K562 (cell line): ENCODE results near the gene MATK. TPM values are rescaled to one million over a fixed set of nuclear protein-coding genes. Genes with fewer than 3 reads are reported as not detected.
A peak's percentile ranks its signal among the peaks of the same experiment; 100 is the strongest.

Experiments
- C11orf30 ChIP-seq: fragments of 450-650 bp; IDR thresholded peaks from 2 replicates; pipeline ENCODE4 v1.6.1; 2016; ENCODE audit warnings: low read depth, mild to moderate bottlenecking
- ESRRB ChIP-seq: fragments of 250-450 bp; sonication (Bioruptor Pico); IDR thresholded peaks from 2 replicates; pipeline ENCODE4 v1.5.0; 2020; ENCODE audit warnings: mild to moderate bottlenecking, moderate library complexity, borderline replicate concordance
- MCM7 ChIP-seq, 2 experiments: fragments of 450-650 bp; IDR thresholded peaks; 2 replicates each; pipeline ENCODE4 v1.6.1; 2016 to 2018
- MED1 ChIP-seq: sonication (generic); formaldehyde crosslinking; IDR thresholded peaks from 2 replicates; pipeline ENCODE4 v1.8.1; 2023; ENCODE audit warnings: missing genetic modification reagents, borderline replicate concordance
- SLC30A9 ChIP-seq: fragments of 250-450 bp; sonication (Bioruptor Pico); IDR thresholded peaks from 2 replicates; pipeline ENCODE4 v1.8.0; 2022; ENCODE audit warnings: mild to moderate bottlenecking, moderate library complexity
- SMARCA5 ChIP-seq: fragments of 450-650 bp; IDR thresholded peaks from 2 replicates; pipeline ENCODE4 v1.6.1; 2016
- ZNF561 ChIP-seq: fragments of 450-650 bp; formaldehyde crosslinking; conservative IDR thresholded peaks from 2 replicates; pipeline ENCODE4 v1.4.0; 2020; ENCODE audit warnings: mild to moderate bottlenecking, moderate library complexity
- ZNF764 ChIP-seq: fragments of 250-450 bp; sonication (Bioruptor Pico); IDR thresholded peaks from 2 replicates; pipeline ENCODE4 v1.4.0; 2020; ENCODE audit warnings: low read depth, mild to moderate bottlenecking, moderate library complexity
- polyA plus RNA-seq, 8 experiments: library from polyadenylated mRNA; depleted of rRNA in 4 of 8; stranded (reverse) in 5 of 8; unstranded in 3 of 8; fragments of >200 nt; fragmentation: Nextera tagmentation in 2 of 8; fragmentation: Illumina TruSeq in 1 of 8; extraction: Ambion mirVana in 2 of 8; extraction: Trizol in 1 of 8; gene quantifications; 2 replicates each; pipeline versions ENCODE4 v1.2.1 to v1.2.3, GENCODE V29; 2011 to 2014; ENCODE audit warnings: inconsistent platforms in 1 of 8, missing spikeins in 1 of 8
- total RNA-seq, 7 experiments: library from RNA; depleted of rRNA in 6 of 7; stranded (reverse); fragments of >200 nt in 6 of 7; fragmentation: Illumina TruSeq in 2 of 7; extraction: Trizol in 2 of 7; gene quantifications; 2 replicates each; pipeline versions ENCODE4 v1.2.1 to v1.2.3, GENCODE V29; 2011 to 2021; ENCODE audit warnings: low replicate concordance in 1 of 7
- TF ChIP-seq, protein P1 (sequence below): fragments of 250-450 bp; sonication (Bioruptor Pico); IDR thresholded peaks from 2 replicates; pipeline ENCODE4 v1.4.0; 2020; ENCODE audit warnings: mild to moderate bottlenecking, moderate library complexity
- TF ChIP-seq, protein P2 (sequence below), 2 experiments: fragments of 150-350 bp in 1 of 2; IDR thresholded peaks; 2 replicates each; pipeline ENCODE4 v1.6.1; 2012 to 2016; ENCODE audit warnings: low read depth in 2 of 2, low read length in 2 of 2, mild to moderate bottlenecking in 1 of 2, moderate library complexity in 1 of 2
- TF ChIP-seq, protein P3 (sequence below): fragments of 250-450 bp; sonication (Bioruptor Pico); IDR thresholded peaks from 2 replicates; pipeline ENCODE4 v1.8.0; 2022; ENCODE audit warnings: moderate library complexity, mild to moderate bottlenecking, inconsistent platforms
- TF ChIP-seq, protein P4 (sequence below): sonication (generic); formaldehyde crosslinking; IDR thresholded peaks from 2 replicates; pipeline ENCODE4 v1.8.0; 2022; ENCODE audit warnings: missing genetic modification reagents, mild to moderate bottlenecking, moderate library complexity, borderline replicate concordance
- TF ChIP-seq, protein P5 (sequence below): sonication (generic); formaldehyde crosslinking; IDR thresholded peaks from 2 replicates; pipeline ENCODE4 v1.8.1; 2022; ENCODE audit warnings: missing genetic modification reagents
- TF ChIP-seq, protein P6 (sequence below): IDR thresholded peaks from 2 replicates; pipeline ENCODE4 v1.6.1; 2012; ENCODE audit warnings: low read depth, low read length, improper control_type of control experiment, borderline replicate concordance

The MATK gene
- total and polyA plus RNA-seq, 9 of the 15 experiments (the other 6 are each of a cell fraction or from before 2014, with no cell fraction given) = 0.08 to 41.5 (median 21.4) TPM

DNA sequence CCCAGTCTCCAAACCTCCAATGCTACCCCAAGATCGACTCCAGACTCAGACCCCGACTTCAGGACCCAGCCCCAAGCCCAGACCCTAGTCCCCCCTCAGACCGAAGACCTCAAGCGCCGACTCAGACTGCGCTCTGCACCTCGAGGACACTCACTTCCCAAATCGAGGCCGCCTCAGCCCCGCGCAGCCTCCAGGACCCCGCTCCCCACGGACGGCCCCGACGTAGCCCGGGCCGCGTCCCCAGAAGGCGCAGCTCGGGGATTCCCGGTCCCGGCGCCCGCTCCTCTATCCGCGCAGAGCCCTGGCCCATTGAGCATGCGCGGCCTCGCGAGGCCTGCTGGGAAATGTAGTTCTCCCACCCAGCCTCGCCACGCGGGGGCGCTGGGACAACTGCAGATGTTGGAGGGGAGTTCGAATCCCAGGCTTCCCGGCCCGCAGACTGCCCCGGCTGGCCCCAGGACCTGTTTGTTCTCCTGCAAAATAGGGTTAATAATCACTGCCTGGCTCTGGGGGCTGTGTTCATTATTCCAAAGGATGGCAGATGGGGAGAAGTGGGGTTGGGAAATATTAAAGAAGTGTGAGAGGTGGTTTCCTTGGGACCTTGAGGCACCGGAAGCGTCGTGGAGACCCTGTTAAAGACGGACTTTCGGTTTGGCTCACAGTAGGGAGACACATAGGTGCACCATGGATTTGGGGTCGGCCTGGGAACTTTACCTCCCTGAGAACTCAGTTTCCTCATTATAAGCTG is 24.6 kb downstream of the MATK start, which contains the start of gene APBA3 (continued):
- TF ChIP-seq MED1 (CRISPR knock-in tag) (no peak), C11orf30 (peak; percentile 78), ZNF764 (CRISPR knock-in tag) (peak; percentile 98), ESRRB (CRISPR knock-in tag) (no peak), SMARCA5 (0 out of 2 replicates have a peak, but pooled peaks have one; percentile 17), ZNF561 (peak; percentile 76; the same call in 1 of the 2 replicates), SLC30A9 (CRISPR knock-in tag) (no peak), MCM7 (IDR thresholded peaks at IDR 0.05) (0 out of 4 replicates have a peak, but pooled peaks of 1 of the 2 experiments have one; percentile 76)
- TF ChIP-seq, protein P1, sequence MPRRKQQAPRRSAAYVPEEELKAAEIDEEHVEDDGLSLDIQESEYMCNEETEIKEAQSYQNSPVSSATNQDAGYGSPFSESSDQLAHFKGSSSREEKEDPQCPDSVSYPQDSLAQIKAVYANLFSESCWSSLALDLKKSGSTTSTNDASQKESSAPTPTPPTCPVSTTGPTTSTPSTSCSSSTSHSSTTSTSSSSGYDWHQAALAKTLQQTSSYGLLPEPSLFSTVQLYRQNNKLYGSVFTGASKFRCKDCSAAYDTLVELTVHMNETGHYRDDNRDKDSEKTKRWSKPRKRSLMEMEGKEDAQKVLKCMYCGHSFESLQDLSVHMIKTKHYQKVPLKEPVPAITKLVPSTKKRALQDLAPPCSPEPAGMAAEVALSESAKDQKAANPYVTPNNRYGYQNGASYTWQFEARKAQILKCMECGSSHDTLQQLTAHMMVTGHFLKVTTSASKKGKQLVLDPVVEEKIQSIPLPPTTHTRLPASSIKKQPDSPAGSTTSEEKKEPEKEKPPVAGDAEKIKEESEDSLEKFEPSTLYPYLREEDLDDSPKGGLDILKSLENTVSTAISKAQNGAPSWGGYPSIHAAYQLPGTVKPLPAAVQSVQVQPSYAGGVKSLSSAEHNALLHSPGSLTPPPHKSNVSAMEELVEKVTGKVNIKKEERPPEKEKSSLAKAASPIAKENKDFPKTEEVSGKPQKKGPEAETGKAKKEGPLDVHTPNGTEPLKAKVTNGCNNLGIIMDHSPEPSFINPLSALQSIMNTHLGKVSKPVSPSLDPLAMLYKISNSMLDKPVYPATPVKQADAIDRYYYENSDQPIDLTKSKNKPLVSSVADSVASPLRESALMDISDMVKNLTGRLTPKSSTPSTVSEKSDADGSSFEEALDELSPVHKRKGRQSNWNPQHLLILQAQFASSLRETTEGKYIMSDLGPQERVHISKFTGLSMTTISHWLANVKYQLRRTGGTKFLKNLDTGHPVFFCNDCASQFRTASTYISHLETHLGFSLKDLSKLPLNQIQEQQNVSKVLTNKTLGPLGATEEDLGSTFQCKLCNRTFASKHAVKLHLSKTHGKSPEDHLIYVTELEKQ (CRISPR knock-in tag) = 0 out of 2 replicates have a peak, but pooled peaks have one; percentile 17
- TF ChIP-seq, protein P2, sequence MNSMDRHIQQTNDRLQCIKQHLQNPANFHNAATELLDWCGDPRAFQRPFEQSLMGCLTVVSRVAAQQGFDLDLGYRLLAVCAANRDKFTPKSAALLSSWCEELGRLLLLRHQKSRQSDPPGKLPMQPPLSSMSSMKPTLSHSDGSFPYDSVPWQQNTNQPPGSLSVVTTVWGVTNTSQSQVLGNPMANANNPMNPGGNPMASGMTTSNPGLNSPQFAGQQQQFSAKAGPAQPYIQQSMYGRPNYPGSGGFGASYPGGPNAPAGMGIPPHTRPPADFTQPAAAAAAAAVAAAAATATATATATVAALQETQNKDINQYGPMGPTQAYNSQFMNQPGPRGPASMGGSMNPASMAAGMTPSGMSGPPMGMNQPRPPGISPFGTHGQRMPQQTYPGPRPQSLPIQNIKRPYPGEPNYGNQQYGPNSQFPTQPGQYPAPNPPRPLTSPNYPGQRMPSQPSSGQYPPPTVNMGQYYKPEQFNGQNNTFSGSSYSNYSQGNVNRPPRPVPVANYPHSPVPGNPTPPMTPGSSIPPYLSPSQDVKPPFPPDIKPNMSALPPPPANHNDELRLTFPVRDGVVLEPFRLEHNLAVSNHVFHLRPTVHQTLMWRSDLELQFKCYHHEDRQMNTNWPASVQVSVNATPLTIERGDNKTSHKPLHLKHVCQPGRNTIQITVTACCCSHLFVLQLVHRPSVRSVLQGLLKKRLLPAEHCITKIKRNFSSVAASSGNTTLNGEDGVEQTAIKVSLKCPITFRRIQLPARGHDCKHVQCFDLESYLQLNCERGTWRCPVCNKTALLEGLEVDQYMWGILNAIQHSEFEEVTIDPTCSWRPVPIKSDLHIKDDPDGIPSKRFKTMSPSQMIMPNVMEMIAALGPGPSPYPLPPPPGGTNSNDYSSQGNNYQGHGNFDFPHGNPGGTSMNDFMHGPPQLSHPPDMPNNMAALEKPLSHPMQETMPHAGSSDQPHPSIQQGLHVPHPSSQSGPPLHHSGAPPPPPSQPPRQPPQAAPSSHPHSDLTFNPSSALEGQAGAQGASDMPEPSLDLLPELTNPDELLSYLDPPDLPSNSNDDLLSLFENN (IDR thresholded peaks at IDR 0.05; ENCODE audit: low read depth in 2 of 2, low read length in 2 of 2) = peak; percentile 17 to 53; a peak in 2 of 4 replicates
- TF ChIP-seq, protein P3, sequence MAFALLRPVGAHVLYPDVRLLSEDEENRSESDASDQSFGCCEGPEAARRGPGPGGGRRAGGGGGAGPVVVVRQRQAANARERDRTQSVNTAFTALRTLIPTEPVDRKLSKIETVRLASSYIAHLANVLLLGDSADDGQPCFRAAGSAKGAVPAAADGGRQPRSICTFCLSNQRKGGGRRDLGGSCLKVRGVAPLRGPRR (CRISPR knock-in tag) = peak; percentile 37; the same call in 1 of the 2 replicates
- TF ChIP-seq, protein P4, sequence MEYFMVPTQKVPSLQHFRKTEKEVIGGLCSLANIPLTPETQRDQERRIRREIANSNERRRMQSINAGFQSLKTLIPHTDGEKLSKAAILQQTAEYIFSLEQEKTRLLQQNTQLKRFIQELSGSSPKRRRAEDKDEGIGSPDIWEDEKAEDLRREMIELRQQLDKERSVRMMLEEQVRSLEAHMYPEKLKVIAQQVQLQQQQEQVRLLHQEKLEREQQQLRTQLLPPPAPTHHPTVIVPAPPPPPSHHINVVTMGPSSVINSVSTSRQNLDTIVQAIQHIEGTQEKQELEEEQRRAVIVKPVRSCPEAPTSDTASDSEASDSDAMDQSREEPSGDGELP (CRISPR knock-in tag) = peak; percentile 89; the same call in 1 of the 2 replicates
- TF ChIP-seq, protein P5, sequence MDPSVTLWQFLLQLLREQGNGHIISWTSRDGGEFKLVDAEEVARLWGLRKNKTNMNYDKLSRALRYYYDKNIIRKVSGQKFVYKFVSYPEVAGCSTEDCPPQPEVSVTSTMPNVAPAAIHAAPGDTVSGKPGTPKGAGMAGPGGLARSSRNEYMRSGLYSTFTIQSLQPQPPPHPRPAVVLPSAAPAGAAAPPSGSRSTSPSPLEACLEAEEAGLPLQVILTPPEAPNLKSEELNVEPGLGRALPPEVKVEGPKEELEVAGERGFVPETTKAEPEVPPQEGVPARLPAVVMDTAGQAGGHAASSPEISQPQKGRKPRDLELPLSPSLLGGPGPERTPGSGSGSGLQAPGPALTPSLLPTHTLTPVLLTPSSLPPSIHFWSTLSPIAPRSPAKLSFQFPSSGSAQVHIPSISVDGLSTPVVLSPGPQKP (CRISPR knock-in tag) = no peak
- TF ChIP-seq, protein P6, sequence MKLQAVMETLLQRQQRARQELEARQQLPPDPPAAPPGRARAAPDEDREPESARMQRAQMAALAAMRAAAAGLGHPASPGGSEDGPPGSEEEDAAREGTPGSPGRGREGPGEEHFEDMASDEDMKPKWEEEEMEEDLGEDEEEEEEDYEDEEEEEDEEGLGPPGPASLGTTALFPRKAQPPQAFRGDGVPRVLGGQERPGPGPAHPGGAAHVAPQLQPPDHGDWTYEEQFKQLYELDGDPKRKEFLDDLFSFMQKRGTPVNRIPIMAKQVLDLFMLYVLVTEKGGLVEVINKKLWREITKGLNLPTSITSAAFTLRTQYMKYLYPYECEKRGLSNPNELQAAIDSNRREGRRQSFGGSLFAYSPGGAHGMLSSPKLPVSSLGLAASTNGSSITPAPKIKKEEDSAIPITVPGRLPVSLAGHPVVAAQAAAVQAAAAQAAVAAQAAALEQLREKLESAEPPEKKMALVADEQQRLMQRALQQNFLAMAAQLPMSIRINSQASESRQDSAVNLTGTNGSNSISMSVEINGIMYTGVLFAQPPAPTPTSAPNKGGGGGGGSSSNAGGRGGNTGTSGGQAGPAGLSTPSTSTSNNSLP = peak; percentile 76; the same call in 1 of the 2 replicates
